Heart left ventricle (tissue), 13 donors: Measurements from ENCODE around the gene PEF1.

Experiments used
- POLR2A ChIP-seq, 2 donors: fragments of 450-650 bp; IDR thresholded peaks; one replicate each; pipeline ENCODE4 v1.6.1; 2017; ENCODE audit warnings: antibody characterized with exemption in 2 of 2, mild to moderate bottlenecking in 2 of 2, moderate library complexity in 2 of 2
- TF ChIP-seq, protein P1 (sequence below), 12 donors: fragments of 200-600 bp; sonication (generic) in 4 of 12; IDR thresholded peaks; one replicate each; pipeline versions ENCODE4 v1.5.0 to v1.8.0; 2018 to 2022; ENCODE audit warnings: antibody characterized with exemption in 12 of 12, mild to moderate bottlenecking in 5 of 12
- donor health status: ischemic (EF 13 %, LVEDD 7.1; RV severe dilation, severe dysfunction).
- donor health status: DM: no; HTN: yes; CAD: no.
- donor health status: DM: no; HTN: no; CAD: no.
- donor health status: ischemic (EF 25% LVEDD 6.9; RV normal size, moderate dysfunction).
- donor health status: ischemic (EF 25% LVEDD 5.7; RV mildly dilated, moderate dysfunction).
- donor health status: ischemic (EF 35%, LVEDD 5.7; RV mildly dilated, moderate dysfunction).
- donor health status: nonischemic (EF 11% LVEDD 7.7; RV severe dilation, severe dysfunction).
- donor health status: DM: yes; HTN: yes; CAD: no.
- donor health status: PGD.
- donor health status: ischemic (EF 29% LVEDD 5.4; RV normal size, mild dysfunction).
- donor health status: nonischemic (EF 23%, LVEDD 6.1; RV moderate dilation, normal function).

DNA sequence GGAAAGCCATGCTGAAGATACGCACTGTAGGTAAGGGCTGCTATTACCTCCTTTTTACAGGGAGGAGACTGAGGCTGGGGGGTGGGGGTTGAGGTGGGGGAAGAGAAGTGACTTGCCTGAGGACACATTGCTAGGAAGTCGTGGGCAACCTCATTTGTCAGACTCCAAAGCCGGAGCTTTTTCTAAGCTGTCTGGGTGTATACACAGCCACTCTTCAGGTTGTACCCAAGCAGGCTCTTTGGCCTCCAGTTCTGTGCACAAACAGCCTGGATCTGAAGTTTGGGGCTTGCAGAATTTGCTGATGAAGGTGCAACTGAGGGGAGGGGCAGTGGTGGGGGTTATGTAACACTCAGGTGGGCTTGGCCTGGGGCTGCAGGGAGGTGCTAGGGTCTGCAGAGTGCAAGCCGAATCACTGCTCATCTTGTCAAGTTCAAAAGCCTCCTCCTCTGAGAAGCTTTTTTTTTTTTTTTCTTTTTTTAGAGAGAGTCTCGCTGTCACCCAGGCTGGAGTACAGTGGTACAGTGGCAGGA is 51.5 kb downstream of the PEF1 start:
- TF ChIP-seq, protein P1, sequence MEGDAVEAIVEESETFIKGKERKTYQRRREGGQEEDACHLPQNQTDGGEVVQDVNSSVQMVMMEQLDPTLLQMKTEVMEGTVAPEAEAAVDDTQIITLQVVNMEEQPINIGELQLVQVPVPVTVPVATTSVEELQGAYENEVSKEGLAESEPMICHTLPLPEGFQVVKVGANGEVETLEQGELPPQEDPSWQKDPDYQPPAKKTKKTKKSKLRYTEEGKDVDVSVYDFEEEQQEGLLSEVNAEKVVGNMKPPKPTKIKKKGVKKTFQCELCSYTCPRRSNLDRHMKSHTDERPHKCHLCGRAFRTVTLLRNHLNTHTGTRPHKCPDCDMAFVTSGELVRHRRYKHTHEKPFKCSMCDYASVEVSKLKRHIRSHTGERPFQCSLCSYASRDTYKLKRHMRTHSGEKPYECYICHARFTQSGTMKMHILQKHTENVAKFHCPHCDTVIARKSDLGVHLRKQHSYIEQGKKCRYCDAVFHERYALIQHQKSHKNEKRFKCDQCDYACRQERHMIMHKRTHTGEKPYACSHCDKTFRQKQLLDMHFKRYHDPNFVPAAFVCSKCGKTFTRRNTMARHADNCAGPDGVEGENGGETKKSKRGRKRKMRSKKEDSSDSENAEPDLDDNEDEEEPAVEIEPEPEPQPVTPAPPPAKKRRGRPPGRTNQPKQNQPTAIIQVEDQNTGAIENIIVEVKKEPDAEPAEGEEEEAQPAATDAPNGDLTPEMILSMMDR (IDR thresholded peaks at IDR 0.05) = no peak
- no peak for TF ChIP-seq POLR2A (IDR thresholded peaks at IDR 0.05)
